T-helper 17 cell (primary cell): ENCODE data around the gene STYXL1. TPM values are rescaled to one million over a fixed set of nuclear protein-coding genes. Genes with fewer than 3 reads are reported as not detected.

Source experiments
- ATAC-seq: fragments of 150-1000 bp; cut with Tn5 transposase; 2 replicates; pipeline ENCODE4 v1.10.0; 2021; ENCODE audit warnings: mild to moderate bottlenecking, moderate library complexity
- DNase-seq, 3 donors: peaks; one replicate each; pipeline versions ENCODE4 v3.0.0 to v3.0.0-alpha.2; 2020 to 2021
- H3K9me3 ChIP-seq: one replicate; pipeline ENCODE4 v1.7.0; 2013; ENCODE audit warnings: low read length, mild to moderate bottlenecking; ENCODE audit not compliant: control insufficient read depth, poor library complexity, severe bottlenecking
- H3K27ac Mint-ChIP-seq: one replicate; pipeline ENCODE4 v1.8.0; 2022; ENCODE audit warnings: mild to moderate bottlenecking, moderate library complexity, mixed read lengths
- H3K27me3 Mint-ChIP-seq: one replicate; pipeline ENCODE4 v1.8.0; 2022; ENCODE audit warnings: mixed read lengths
- H3K36me3 Mint-ChIP-seq: one replicate; pipeline ENCODE4 v1.8.0; 2022; ENCODE audit warnings: low read depth, mixed read lengths
- H3K4me1 Mint-ChIP-seq: one replicate; pipeline ENCODE4 v1.8.0; 2022; ENCODE audit warnings: mild to moderate bottlenecking, mixed read lengths
- H3K4me3 Mint-ChIP-seq: one replicate; pipeline ENCODE4 v1.8.0; 2022; ENCODE audit warnings: mild to moderate bottlenecking, moderate library complexity, mixed read lengths
- total RNA-seq, 4 donors: library from RNA in 2 of 4; stranded (reverse) in 2 of 4; gene quantifications; one replicate each; pipeline ENCODE4 v1.2.3 and lab custom pipeline; 2022 to 2026

The STYXL1 gene
- total RNA-seq, 2 donors from 2014 or later: 9.0 to 16.5 TPM

GRCh38 chr7:75991531-75992082 is 56.2 kb downstream of the STYXL1 start:
- peaks cover 34% of the 10 kb centered on the region for H3K4me1 Mint-ChIP-seq

DNA sequence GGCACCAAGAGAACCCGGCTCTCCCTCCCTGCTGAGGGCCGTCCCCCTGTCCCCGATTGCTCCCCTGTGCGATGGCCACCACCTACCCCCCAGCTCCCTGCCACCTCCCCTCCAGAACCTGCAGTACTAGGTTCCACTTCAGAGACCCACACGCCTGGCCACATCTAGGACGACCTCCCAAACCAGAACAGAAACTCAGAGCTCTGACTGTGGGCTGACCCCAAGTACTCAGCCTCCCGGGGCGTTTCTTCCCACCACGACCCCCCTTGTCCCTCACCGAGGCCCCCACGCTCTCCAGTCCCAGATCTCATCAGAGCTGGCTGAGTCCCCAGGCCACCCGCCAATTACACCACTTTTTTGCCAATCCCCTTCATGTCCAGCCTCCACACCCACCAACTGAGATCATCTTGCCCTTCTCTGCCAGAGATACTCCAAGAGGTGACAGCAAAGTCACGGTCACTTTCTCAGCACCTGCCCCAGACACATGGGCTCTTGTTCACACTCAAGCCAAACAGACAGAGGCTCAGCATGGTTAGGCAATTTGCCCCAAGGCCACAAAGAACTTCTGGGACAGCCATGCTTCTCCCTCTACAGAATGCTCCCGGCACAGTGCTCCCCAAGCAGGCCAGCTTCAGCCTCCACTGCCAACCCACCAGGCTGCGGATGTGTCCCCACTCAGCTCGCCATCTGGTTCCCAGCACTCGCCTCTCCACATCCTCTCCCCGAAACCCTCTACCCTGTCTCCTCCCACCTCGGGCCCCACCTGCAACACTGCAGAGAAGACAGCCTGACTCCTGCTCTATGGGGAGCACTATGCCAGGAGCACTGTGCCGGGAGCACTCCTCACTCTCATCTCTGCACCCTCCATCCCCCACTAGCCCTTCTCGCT is 58.1 kb downstream of the STYXL1 start:
- peaks cover 30% of the 10 kb centered on the region for H3K4me1 Mint-ChIP-seq
- peak overlapping the region; percentile 89 for H3K27ac Mint-ChIP-seq
- DNase-seq: no peak
- no peak for ATAC-seq
- H3K27me3 Mint-ChIP-seq: no peaks in the 10 kb centered on the region
- H3K36me3 Mint-ChIP-seq: no peaks in the 10 kb centered on the region
- no peak overlapping the region for H3K4me3 Mint-ChIP-seq
- no peaks in the 10 kb centered on the region for H3K9me3 ChIP-seq

More at GRCh38 chr7:75991531-75992082, 56.2 kb downstream of the STYXL1 start:
- no peaks in the 10 kb centered on the region for H3K27me3 Mint-ChIP-seq
- no peaks in the 10 kb centered on the region for H3K36me3 Mint-ChIP-seq
- no peak for ATAC-seq
- H3K9me3 ChIP-seq: no peaks in the 10 kb centered on the region
- H3K27ac Mint-ChIP-seq: peak overlapping the region; percentile 39
- H3K4me3 Mint-ChIP-seq: no peak overlapping the region
- no peak for DNase-seq

GRCh38 chr7:75988568-75989499 is 59.0 kb downstream of the STYXL1 start:
- Mint-ChIP-seq H3K36me3 (no peaks in the 10 kb centered on the region), H3K4me1 (peaks cover 30% of the 10 kb centered on the region), H3K4me3 (no peak overlapping the region), H3K27ac (peak overlapping the region; percentile 89), H3K27me3 (no peaks in the 10 kb centered on the region)
- DNase-seq (no peak), ATAC-seq (no peak)
- no peaks in the 10 kb centered on the region for H3K9me3 ChIP-seq

DNA sequence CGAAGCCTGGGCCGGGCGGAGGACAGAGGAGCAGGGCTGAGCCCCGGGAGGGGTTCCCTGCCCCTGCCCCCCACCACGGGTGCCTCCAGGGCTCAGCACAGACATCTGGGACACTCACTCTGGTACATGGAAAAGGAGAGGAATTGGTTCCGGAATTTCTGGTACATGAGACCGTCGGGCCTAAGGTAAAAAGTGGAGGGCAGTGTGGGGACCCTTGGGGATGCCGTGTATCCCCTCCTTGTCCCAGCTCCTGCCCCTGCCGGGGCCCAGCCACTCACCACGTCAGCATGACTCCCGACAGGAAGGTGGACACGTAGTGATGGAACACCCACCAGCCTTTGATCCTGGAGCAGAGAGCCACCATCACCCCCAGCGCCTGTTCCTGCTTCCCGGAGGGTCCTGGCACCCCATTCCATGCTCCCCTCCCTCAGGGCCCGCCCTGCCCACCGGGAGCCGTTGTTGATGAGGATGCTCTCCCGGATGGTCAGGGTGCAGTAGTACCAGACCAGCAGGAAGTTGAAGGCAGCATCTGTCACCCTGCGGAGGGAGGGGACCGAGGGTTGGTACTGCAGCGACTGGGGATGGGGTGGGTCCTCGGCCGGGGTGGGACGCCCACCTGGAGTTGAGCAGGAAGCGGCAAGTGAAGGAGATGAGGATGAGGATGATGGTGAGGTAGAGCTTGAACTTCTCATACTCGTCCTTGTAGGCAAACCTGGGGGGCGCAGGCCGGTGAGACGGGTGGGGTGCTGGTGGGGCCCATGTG is 59.8 kb downstream of the STYXL1 start:
- Mint-ChIP-seq H3K27me3 (no peaks in the 10 kb centered on the region), H3K4me3 (no peak overlapping the region), H3K27ac (peak overlapping the region; percentile 47), H3K36me3 (no peaks in the 10 kb centered on the region), H3K4me1 (peaks cover 23% of the 10 kb centered on the region)
- DNase-seq: no peak
- no peak for ATAC-seq
- H3K9me3 ChIP-seq: no peaks in the 10 kb centered on the region

- no peaks in the 10 kb centered on the region for H3K27me3 Mint-ChIP-seq
- no peaks in the 10 kb centered on the region for H3K9me3 ChIP-seq
- peak overlapping the region; percentile 47 for H3K27ac Mint-ChIP-seq
- no peak for ATAC-seq
- H3K4me3 Mint-ChIP-seq: no peak overlapping the region
- peaks cover 22% of the 10 kb centered on the region for H3K4me1 Mint-ChIP-seq
- no peak for DNase-seq
- no peaks in the 10 kb centered on the region for H3K36me3 Mint-ChIP-seq
Measured at GRCh38 chr7:75987026-75987804, 60.6 kb downstream of the STYXL1 start.

DNA sequence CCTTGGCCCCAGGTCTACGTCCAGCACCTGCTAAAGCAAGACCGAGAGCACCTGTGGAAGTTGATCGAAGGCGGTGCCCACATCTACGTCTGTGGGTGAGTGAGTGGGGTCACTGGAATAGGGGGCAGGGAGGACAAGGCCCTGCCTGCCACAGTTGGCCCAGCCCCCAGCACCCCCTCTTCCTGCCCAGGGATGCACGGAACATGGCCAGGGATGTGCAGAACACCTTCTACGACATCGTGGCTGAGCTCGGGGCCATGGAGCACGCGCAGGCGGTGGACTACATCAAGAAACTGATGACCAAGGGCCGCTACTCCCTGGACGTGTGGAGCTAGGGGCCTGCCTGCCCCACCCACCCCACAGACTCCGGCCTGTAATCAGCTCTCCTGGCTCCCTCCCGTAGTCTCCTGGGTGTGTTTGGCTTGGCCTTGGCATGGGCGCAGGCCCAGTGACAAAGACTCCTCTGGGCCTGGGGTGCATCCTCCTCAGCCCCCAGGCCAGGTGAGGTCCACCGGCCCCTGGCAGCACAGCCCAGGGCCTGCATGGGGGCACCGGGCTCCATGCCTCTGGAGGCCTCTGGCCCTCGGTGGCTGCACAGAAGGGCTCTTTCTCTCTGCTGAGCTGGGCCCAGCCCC is 61.5 kb downstream of the STYXL1 start:
- ATAC-seq: no peak

GRCh38 chr7:75985518-75986146 is 62.2 kb downstream of the STYXL1 start:
- DNase-seq: no peak
- Mint-ChIP-seq H3K4me3 (no peak overlapping the region), H3K4me1 (peaks cover 17% of the 10 kb centered on the region), H3K27me3 (no peaks in the 10 kb centered on the region), H3K36me3 (no peaks in the 10 kb centered on the region), H3K27ac (no peak overlapping the region)
- H3K9me3 ChIP-seq: no peaks in the 10 kb centered on the region
- no peak for ATAC-seq

More for the DNA sequence above, 61.5 kb downstream of the STYXL1 start:
- Mint-ChIP-seq H3K27ac (no peak overlapping the region), H3K4me1 (peaks cover 20% of the 10 kb centered on the region), H3K4me3 (no peak overlapping the region), H3K36me3 (no peaks in the 10 kb centered on the region), H3K27me3 (no peaks in the 10 kb centered on the region)
- H3K9me3 ChIP-seq: no peaks in the 10 kb centered on the region
- no peak for DNase-seq

DNA sequence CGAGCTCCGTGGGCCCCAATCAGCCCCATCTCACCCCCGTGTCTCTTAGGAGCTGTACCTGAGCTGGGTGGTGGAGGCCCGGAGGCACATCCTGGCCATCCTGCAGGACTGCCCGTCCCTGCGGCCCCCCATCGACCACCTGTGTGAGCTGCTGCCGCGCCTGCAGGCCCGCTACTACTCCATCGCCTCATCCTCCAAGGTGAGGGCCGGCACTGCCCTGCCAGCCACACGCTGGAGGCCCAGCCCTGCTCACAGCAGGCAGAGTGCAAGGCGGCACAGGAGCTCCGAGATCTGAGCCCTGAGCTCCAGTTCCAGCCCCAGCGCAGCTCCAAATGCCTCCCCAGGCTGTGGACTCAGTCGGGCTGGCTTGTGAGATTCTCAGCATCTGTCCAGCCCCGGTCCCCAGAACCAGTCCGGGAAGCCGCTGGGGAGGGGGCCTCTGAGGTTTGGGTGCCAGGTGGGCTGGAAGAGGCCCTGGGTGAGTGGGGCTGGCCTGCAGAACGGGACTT is 62.7 kb downstream of the STYXL1 start:
- H3K9me3 ChIP-seq: no peaks in the 10 kb centered on the region
- Mint-ChIP-seq H3K4me3 (no peak overlapping the region), H3K36me3 (no peaks in the 10 kb centered on the region), H3K4me1 (peaks cover 12% of the 10 kb centered on the region), H3K27ac (no peak overlapping the region), H3K27me3 (no peaks in the 10 kb centered on the region)
- DNase-seq: no peak
- no peak for ATAC-seq

- Mint-ChIP-seq H3K27ac (no peak overlapping the region), H3K27me3 (no peaks in the 10 kb centered on the region), H3K4me1 (peaks cover 6% of the 10 kb centered on the region)
Measured at GRCh38 chr7:75984130-75985008, 63.4 kb downstream of the STYXL1 start.

GRCh38 chr7:75983471-75984129 is 64.2 kb downstream of the STYXL1 start:
- H3K27ac Mint-ChIP-seq: no peak overlapping the region
- no peak for DNase-seq
- H3K4me1 Mint-ChIP-seq: peaks cover 6% of the 10 kb centered on the region

More at GRCh38 chr7:75984130-75985008, 63.4 kb downstream of the STYXL1 start:
- no peak for ATAC-seq
- no peaks in the 10 kb centered on the region for H3K9me3 ChIP-seq
- Mint-ChIP-seq H3K4me3 (no peak overlapping the region), H3K36me3 (no peaks in the 10 kb centered on the region)
- no peak for DNase-seq

More at GRCh38 chr7:75983471-75984129, 64.2 kb downstream of the STYXL1 start:
- H3K4me3 Mint-ChIP-seq: no peak overlapping the region
- no peaks in the 10 kb centered on the region for H3K36me3 Mint-ChIP-seq
- ATAC-seq: no peak
- no peaks in the 10 kb centered on the region for H3K27me3 Mint-ChIP-seq
- no peaks in the 10 kb centered on the region for H3K9me3 ChIP-seq
